ENCODE measurements around the gene CD63.

The CD63 gene

DNA sequence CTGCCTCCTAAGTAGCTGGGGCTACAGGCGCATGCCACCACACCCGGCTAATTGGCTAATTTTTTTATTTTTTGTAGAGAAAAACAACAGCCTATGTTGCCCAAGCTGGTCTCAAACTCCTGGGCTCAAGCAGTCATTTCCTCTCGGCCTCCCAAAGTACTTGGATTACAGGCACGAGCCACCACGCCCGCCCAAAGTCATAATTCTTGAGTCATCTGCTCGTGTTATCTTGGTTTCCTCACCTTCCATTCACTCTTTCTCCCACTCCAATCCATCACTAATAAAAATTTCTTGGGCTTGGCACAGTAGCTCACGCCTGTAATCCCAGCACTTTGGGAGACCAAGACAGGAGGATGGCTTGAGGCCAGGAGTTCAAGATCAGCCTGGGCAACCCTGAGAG is 53.1 kb downstream of the CD63 start:
- H2AFZ ChIP-seq (ENCODE audit: low read depth, low read length, severe bottlenecking): no peak overlapping the region
- no peak overlapping the region for H3K27ac ChIP-seq (ENCODE audit: low read depth, low read length)
- no peaks in the 10 kb centered on the region for H3K36me3 ChIP-seq (ENCODE audit: low read length)
- H3K79me2 ChIP-seq (ENCODE audit: insufficient read depth, low read length): no peaks in the 10 kb centered on the region
- TF ChIP-seq EZH2phosphoT487 (conservative IDR thresholded peaks at IDR 0.05; ENCODE audit: low read length): no peak
- TF ChIP-seq, protein P1, sequence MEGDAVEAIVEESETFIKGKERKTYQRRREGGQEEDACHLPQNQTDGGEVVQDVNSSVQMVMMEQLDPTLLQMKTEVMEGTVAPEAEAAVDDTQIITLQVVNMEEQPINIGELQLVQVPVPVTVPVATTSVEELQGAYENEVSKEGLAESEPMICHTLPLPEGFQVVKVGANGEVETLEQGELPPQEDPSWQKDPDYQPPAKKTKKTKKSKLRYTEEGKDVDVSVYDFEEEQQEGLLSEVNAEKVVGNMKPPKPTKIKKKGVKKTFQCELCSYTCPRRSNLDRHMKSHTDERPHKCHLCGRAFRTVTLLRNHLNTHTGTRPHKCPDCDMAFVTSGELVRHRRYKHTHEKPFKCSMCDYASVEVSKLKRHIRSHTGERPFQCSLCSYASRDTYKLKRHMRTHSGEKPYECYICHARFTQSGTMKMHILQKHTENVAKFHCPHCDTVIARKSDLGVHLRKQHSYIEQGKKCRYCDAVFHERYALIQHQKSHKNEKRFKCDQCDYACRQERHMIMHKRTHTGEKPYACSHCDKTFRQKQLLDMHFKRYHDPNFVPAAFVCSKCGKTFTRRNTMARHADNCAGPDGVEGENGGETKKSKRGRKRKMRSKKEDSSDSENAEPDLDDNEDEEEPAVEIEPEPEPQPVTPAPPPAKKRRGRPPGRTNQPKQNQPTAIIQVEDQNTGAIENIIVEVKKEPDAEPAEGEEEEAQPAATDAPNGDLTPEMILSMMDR (IDR thresholded peaks at IDR 0.05; ENCODE audit: insufficient read depth, low read length, poor library complexity, severe bottlenecking): no peak
- no peak overlapping the region for H3K4me3 ChIP-seq (ENCODE audit: insufficient read depth, low read length, poor library complexity, severe bottlenecking)
- no peaks in the 10 kb centered on the region for H3K9me3 ChIP-seq (ENCODE audit: insufficient read depth, low read length)
- no peak overlapping the region for H3K9ac ChIP-seq (ENCODE audit: low read length)
- H4K20me1 ChIP-seq (ENCODE audit: low read depth, low read length): no peaks in the 10 kb centered on the region
- no peaks in the 10 kb centered on the region for H3F3A ChIP-seq (ENCODE audit: insufficient read depth)
- H3K4me2 ChIP-seq (ENCODE audit: low read depth, low read length, poor library complexity, severe bottlenecking): no peak overlapping the region
- H3K9me2 ChIP-seq (replicated peaks; ENCODE audit: insufficient read depth, low read length): no peaks in the 10 kb centered on the region
- 0 out of 2 replicates have a peak, but pooled peaks cover 1% of the 10 kb centered on the region for H3K27me3 ChIP-seq (ENCODE audit: low read length)

Measured in SU-DHL-6 (cell line).